ENCODE data around the gene TWNK. TPM values are rescaled to one million over a fixed set of nuclear protein-coding genes. Genes with fewer than 3 reads are reported as not detected.

The TWNK gene
- total RNA-seq, 2 donors from 2014 or later = 1.8 to 2.3 TPM

DNA sequence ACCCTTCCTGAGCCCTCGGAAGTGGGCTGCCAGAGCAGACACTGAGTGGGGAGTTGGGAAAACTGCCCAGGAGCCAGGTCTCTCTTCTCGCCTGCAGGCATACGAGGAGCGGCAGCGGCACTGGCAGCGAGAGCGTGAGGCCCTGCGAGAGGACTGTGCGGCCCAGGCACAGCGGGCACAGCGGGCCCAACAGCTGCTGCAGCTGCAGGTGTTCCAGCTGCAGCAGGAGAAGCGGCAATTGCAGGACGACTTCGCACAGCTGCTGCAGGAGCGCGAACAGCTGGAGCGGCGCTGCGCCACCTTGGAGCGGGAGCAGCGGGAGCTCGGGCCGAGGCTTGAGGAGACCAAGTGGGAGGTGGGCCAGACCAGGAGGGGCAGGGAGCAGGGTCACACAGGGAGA is 18.0 kb downstream of the TWNK start:
- H3K27me3 ChIP-seq = no peaks in the 10 kb centered on the region
- H3K4me1 ChIP-seq = peaks cover 22% of the 10 kb centered on the region
- intact Hi-C loops (cut with DNase I) = no loop called here
- WGBS, 2 donors = 86 to 90% methylated on average over 22 to 23 of the region's 23 CpGs
- no peaks in the 10 kb centered on the region for H3K9me3 ChIP-seq
- H3K4me3 ChIP-seq = no peak overlapping the region
- no peak for TF ChIP-seq POLR2A (IDR thresholded peaks at IDR 0.05)
- TF ChIP-seq, protein P1, sequence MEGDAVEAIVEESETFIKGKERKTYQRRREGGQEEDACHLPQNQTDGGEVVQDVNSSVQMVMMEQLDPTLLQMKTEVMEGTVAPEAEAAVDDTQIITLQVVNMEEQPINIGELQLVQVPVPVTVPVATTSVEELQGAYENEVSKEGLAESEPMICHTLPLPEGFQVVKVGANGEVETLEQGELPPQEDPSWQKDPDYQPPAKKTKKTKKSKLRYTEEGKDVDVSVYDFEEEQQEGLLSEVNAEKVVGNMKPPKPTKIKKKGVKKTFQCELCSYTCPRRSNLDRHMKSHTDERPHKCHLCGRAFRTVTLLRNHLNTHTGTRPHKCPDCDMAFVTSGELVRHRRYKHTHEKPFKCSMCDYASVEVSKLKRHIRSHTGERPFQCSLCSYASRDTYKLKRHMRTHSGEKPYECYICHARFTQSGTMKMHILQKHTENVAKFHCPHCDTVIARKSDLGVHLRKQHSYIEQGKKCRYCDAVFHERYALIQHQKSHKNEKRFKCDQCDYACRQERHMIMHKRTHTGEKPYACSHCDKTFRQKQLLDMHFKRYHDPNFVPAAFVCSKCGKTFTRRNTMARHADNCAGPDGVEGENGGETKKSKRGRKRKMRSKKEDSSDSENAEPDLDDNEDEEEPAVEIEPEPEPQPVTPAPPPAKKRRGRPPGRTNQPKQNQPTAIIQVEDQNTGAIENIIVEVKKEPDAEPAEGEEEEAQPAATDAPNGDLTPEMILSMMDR (IDR thresholded peaks at IDR 0.05) = no peak
- ATAC-seq (no peak), DNase-seq (no peak)
- H3K27ac ChIP-seq = no peak overlapping the region
- H3K36me3 ChIP-seq (replicated peaks in 1 of 2; ENCODE audit: insufficient read depth in 1 of 2, low read depth in 2 of 2) = peaks cover 4 to 5% of the 10 kb centered on the region in 2 donors

DNA sequence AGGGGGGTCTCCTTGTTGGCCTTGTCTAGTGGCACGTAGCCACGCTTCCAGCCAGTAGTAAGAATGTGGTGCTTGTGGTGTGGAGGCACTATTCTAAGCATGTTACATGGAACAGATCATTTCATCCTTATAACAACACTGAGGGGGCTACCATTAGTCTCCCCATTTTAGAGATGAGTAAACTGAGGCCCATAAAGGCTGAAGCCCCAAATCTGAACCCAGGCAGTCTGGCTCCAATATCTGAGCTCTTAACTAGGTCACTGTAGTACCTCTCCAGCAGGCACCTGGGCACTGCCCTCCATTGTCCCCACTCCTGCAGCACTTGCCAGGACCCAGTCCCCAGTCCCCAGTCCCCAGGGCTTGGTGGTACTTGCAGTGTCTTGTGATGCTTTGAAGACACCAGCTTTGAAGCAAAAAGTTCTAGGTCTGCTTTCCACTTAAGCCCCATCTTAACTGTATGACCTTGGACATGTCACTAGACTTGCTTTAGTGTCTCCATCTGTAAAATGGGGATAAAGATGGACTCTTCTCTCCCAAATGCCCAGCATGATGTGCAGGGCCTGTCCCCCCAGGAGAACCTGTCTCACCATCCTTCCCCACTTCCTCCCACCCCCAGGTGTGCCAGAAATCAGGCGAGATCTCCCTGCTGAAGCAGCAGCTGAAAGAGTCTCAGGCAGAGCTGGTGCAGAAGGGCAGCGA is 18.7 kb downstream of the TWNK start:
- Histone ChIP-seq H3K9me3 (no peaks in the 10 kb centered on the region), H3K27ac (no peak overlapping the region), H3K36me3 (replicated peaks in 1 of 2; ENCODE audit: insufficient read depth in 1 of 2, low read depth in 2 of 2) (peaks cover 4 to 5% of the 10 kb centered on the region in 2 donors), H3K4me3 (no peak overlapping the region), H3K27me3 (no peaks in the 10 kb centered on the region), H3K4me1 (peaks cover 15% of the 10 kb centered on the region)
- WGBS, 2 donors = 91 to 92% methylated on average over 2 to 4 of the region's 4 CpGs
- intact Hi-C loops (cut with DNase I) = no loop called here
- ATAC-seq = no peak
- TF ChIP-seq, protein P1 (IDR thresholded peaks at IDR 0.05) = no peak
- no peak for TF ChIP-seq POLR2A (IDR thresholded peaks at IDR 0.05)
- no peak for DNase-seq

DNA sequence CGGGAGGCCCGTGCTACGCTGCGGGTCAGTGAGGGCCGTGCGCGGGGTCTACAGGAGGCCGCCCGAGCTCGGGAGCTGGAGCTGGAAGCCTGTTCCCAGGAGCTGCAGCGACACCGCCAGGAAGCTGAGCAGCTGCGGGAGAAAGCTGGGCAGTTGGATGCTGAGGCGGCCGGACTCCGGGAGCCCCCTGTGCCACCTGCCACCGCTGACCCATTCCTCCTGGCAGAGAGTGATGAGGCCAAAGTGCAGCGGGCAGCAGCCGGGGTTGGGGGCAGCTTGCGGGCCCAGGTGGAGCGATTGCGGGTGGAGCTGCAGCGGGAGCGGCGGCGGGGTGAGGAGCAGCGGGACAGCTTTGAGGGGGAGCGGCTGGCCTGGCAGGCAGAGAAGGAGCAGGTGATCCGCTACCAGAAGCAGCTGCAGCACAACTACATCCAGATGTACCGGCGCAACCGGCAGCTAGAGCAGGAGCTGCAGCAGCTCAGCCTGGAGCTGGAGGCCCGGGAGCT is 19.3 kb downstream of the TWNK start:
- ATAC-seq (no peak), DNase-seq (no peak)
- Histone ChIP-seq H3K9me3 (no peaks in the 10 kb centered on the region), H3K36me3 (replicated peaks in 1 of 2; ENCODE audit: insufficient read depth in 1 of 2, low read depth in 2 of 2) (peaks cover 4 to 5% of the 10 kb centered on the region in 2 donors), H3K27ac (no peak overlapping the region), H3K4me1 (peaks cover 9% of the 10 kb centered on the region), H3K4me3 (no peak overlapping the region), H3K27me3 (no peaks in the 10 kb centered on the region)
- TF ChIP-seq POLR2A (IDR thresholded peaks at IDR 0.05) = no peak
- TF ChIP-seq, protein P1 (IDR thresholded peaks at IDR 0.05) = no peak
- 86 to 92% methylated on average over 22 to 26 of the region's 33 CpGs for WGBS, 2 donors
- intact Hi-C loops (cut with DNase I) = no loop called here

DNA sequence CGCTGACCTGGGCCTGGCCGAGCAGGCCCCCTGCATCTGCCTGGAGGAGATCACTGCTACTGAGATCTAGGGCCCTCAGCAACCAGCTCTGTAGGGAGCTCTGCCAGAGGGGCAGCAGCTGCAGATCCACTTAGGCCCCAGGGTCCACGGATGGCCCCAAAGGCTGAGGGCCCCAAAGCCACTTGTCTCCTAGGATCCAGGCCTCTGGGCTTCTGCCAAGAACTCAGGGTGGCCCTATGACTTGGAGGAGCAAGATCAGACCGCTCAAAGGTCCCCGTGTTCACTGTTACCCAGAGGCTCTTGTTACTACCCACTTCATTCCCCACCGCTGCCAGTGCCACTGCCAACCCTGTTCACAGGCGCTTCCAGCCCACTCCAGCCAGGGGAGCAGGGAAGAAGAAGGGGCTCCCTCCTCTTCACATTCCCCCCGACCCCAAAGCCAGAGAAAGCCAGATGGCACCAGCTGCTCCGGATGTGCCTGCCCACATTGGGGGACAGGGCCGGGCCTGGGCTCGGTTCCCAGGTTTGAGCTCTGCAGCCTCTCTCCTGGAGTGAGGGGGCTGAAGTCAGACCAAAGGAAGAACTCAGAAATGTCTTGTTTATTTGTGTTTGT is 19.9 kb downstream of the TWNK start:
- ATAC-seq = no peak
- WGBS, 2 donors = 75 to 85% methylated on average over 5 to 11 of the region's 11 CpGs

More for the DNA sequence above, 19.9 kb downstream of the TWNK start:
- Histone ChIP-seq H3K27me3 (no peaks in the 10 kb centered on the region), H3K27ac (no peak overlapping the region), H3K36me3 (replicated peaks in 1 of 2; ENCODE audit: insufficient read depth in 1 of 2, low read depth in 2 of 2) (peaks cover 4 to 5% of the 10 kb centered on the region in 2 donors), H3K4me1 (peaks cover 4% of the 10 kb centered on the region), H3K9me3 (no peaks in the 10 kb centered on the region), H3K4me3 (no peak overlapping the region)
- no peak for TF ChIP-seq POLR2A (IDR thresholded peaks at IDR 0.05)
- TF ChIP-seq, protein P1 (IDR thresholded peaks at IDR 0.05) = no peak
- intact Hi-C loops (cut with DNase I) = no loop called here
- DNase-seq = no peak
